CD4-positive, alpha-beta T cell treated with Interleukin-15 for 1 hour (primary cell): ENCODE data around the gene SULF2.
"Not testable (repeated sequence)": the region's sequence is repeated elsewhere in the genome, so short reads cannot be mapped to it uniquely, and the experiment has no call there.

Experiments
- DNase-seq: peaks from one replicate; pipeline ENCODE4 v3.0.0-alpha.2; 2020

SULF2 gene

DNA sequence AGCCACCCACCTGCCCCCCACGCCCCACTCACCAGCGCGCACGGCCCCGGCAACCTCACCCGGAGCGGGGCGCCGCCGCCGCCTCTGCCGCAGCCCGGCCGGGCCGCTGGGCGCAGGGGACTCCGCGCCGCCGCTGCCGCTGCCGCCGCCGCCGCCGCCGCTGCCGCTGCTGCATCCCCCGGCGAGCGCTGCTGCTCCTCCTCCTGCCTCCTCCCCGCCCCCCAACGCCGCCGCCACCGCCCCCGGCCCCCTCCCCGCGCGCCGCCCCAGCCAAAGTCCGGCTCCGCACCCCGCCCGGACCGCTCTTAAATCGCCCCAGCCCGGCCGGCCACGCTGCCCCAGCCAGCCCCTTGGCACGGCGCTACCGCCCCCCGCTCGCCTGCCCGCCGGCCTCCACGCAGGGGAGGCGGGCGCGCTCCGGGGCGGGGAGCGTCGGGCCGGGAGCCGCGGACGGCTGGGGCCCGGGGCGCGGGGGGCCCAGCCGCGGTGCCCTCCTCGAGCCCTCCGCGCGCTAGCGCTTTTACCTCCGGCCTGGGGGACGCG is at the start of gene SULF2:
SULF2 (minus strand) TSS at position 171 of the 543 bp plus-strand sequence. CDS start 28,118 bp downstream, outside the sequence.
- no peak for DNase-seq

DNA sequence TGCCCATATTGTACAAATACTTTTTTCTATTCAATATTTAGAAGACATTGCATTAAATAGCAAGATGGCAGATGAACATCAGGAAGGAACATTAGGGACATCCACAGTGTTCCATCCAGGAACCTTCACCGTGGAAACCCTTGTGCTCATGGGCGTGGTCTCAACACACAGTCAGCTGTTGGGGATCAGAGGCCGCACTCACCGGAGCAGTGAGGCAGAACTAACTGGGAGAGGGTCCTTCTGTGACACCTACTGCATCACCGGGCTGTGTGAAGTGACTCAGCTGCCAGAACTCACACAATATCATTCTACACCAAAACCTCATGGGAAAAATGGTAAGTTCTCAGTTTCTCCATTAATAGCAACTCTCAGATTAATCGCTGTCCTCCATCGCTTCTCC is 46.4 kb upstream of the SULF2 start:
- DNase-seq: not testable (repeated sequence)

- not testable (repeated sequence) for DNase-seq
Measured at GRCh38 chr20:47826716-47827115, 41.4 kb upstream of the SULF2 start.

- not testable (repeated sequence) for DNase-seq
Measured at GRCh38 chr20:47826006-47826405, 40.7 kb upstream of the SULF2 start.

- DNase-seq: no peak
Measured at GRCh38 chr20:47825011-47825762, 39.9 kb upstream of the SULF2 start.

DNA sequence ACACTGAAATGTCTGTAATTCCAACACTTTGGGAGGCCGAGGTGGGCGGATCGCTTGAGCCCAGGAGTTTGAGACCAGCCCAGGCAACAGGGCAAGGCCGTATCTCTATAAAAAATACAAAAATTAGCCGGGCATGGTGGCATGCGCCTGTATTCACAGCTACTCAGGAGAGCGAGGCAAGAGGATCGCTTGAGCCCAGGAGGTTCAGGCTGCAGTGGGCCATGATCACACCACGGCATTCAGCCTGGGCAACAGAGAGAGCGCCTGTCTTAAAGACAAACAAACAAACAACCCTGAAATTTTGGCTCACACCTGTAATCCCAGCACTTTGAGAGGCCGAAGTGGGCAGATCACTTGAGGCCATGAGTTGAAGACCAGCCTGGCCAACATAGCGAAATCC is 38.7 kb upstream of the SULF2 start:
- not testable (repeated sequence) for DNase-seq

- DNase-seq: no peak
Measured at GRCh38 chr20:47821481-47822100, 36.3 kb upstream of the SULF2 start.

DNA sequence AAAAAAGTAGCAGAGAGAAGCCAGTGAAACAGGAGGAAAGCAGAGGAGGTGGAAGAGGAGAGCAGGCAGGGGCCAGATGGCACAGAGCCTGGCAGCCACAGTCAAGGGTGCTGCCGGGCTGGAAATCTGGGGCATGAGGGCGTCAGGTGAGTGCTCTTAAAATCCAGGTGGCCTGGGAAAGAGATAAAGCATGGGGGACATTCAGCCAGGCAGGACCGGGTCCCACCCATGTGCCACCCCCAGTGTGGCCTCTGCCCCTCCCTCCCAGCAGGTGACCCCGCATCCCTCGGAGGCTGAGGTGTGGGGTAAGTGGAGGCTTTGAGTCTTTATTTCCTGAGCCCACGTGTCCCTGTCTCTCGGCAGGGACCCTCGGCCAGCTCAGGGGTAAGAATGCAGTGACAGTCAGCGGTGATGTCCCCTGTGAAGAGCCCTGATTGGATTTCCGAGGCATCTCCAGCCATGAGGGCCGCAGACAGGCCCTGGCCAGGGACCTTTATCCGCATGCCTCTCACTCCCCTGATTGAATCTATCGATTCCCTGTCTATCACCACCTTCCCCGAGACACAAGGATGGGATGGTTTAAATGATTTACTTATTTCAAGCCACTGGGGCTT is 33.8 kb upstream of the SULF2 start:
- DNase-seq: no peak

- DNase-seq: no peak
Measured at GRCh38 chr20:47818466-47818865, 33.2 kb upstream of the SULF2 start.

- no peak for DNase-seq
Measured at GRCh38 chr20:47818016-47818415, 32.7 kb upstream of the SULF2 start.

GRCh38 chr20:47817573-47817972 is 32.3 kb upstream of the SULF2 start:
- no peak for DNase-seq

- no peak for DNase-seq
Measured at GRCh38 chr20:47816487-47817451, 31.5 kb upstream of the SULF2 start.

GRCh38 chr20:47815866-47816265 is 30.6 kb upstream of the SULF2 start:
- no peak for DNase-seq

GRCh38 chr20:47815416-47815806 is 30.1 kb upstream of the SULF2 start:
- DNase-seq: no peak

- no peak for DNase-seq
Measured at GRCh38 chr20:47814632-47815415, 29.5 kb upstream of the SULF2 start.

DNA sequence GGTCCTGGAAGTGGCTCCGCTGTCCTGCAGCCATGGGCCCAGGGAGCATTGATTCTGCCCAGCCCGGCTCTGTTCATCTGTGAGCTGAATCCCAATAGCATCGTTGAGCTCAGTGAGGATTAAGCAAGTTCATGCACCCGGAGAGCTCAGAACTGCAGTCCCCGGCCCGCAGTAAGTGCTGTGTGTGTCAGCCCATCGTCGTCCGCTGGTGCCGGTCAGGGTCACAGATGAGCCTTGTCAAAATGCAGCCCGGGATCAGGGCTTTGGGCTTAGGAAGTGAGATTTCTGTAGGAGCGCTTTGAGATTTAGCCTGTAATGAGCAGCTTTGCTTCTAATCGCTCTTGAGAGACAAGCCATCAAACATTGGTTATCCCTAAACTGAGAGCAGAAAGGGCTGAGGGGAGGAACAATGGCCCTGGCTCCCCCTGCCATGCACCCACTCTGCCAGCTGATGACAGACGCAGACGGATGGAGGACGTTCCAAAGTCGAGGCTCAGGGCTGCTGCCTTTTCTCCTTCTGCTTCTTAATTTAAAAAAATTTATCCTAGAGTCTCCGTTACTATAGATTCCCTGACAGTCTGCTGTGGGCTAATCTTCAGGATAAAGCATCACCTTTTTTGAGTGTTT is 25.6 kb upstream of the SULF2 start:
- no peak for DNase-seq

- DNase-seq: no peak
Measured at GRCh38 chr20:47810116-47810677, 24.9 kb upstream of the SULF2 start.

DNA sequence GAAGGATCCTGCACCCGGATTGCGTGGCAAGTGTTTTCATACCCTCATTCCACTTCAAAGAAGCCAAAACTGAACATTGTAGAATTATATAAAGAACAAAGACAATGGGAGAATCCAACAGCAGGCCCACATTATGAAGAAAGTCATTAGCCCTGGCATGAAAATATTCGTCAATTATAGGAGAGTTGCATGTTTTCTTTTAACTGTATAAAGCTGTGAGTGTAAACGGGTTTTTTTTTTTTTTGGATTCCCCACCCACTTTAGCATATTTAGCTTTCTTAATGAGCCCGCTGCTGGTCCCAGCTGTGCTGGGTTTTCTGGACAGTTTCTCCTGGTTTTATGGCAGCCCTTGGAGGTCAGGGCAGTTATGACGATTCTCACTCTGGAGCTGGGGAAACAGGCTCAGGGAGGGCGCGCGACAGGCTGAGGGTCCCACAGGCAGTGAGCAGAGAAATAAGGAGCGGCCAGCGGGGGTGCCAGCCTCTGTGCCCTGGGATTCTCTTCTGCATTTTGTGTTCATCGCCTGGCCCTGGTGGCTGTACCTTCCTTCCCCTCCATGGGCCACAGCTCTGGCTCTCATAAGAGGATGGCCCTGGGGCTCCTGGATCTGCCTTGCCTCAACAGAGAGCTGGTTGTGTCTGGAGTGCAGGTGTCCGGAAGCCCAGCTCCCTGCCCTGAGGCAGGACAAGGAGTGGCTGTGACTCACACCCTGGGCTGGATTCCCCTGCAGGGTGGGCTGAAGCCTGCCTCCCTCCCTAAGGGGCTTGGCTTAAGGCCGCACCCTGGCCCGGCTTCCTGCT is 24.1 kb upstream of the SULF2 start:
- no peak for DNase-seq

DNA sequence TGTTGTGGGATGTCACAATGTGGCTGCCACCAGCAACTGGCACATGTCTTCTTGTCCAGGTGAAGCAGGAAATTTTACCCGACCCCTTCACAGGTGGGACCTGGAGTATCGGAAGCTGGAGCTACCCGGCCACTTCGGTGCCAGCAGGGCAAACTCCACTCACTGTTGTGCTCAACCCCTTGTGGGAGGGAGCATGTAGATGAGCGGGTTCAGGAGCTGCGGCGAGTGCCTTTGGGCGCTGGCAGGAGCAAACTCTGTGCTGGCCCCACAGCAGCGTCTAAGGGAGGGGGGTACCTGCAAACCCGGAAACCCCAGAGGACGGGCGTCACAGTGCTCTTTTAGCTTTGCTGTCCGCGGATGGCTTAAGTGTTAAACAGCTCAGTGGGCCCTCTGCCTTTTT is 20.7 kb upstream of the SULF2 start:
- no peak for DNase-seq

DNA sequence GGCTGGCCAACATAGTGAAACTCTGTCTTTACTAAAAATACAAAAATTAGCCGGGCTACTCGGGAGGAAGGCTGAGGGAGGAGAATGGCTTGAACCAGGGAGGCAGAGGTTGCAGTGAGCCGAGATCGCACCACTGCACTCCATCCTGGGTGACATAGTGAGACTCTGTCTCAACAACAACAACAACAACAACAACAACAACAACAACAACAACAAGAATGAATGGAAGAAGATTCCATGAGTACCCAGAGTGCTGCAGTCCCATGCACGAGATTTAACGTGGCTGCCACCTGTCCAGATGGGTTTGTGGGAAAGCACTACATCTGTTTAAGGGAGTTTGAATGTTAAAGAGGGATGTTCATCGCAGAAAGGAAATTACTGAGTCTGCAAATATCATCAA is 19.7 kb upstream of the SULF2 start:
- DNase-seq: not testable (repeated sequence)
